T-helper 1 cell treated with Interleukin-12 subunit alpha and Interleukin-12 subunit beta and Interleukin-4 antibody, amounts not matched to agents 30 μg/mL and 1 μg/mL, for 36 hours (primary cell): ENCODE measurements around the gene ZNF574.
A peak's percentile ranks its signal among the peaks of the same experiment; 100 is the strongest.

Experiments
- H3K27ac Mint-ChIP-seq: one replicate; pipeline ENCODE4 v1.8.0; 2021; ENCODE audit warnings: mild to moderate bottlenecking, mixed read lengths
- H3K27me3 Mint-ChIP-seq: one replicate; pipeline ENCODE4 v1.8.0; 2021; ENCODE audit warnings: low read depth, mixed read lengths
- H3K36me3 Mint-ChIP-seq: one replicate; pipeline ENCODE4 v1.8.0; 2021; ENCODE audit warnings: low read depth, mixed read lengths
- H3K4me1 Mint-ChIP-seq: one replicate; pipeline ENCODE4 v1.8.0; 2021; ENCODE audit warnings: low read depth, mixed read lengths
- H3K4me3 Mint-ChIP-seq: one replicate; pipeline ENCODE4 v1.8.0; 2021; ENCODE audit warnings: mild to moderate bottlenecking, moderate library complexity, mixed read lengths
- H3K9me3 Mint-ChIP-seq: one replicate; pipeline ENCODE4 v1.8.0; 2021; ENCODE audit warnings: mixed read lengths

Gene ZNF574

DNA sequence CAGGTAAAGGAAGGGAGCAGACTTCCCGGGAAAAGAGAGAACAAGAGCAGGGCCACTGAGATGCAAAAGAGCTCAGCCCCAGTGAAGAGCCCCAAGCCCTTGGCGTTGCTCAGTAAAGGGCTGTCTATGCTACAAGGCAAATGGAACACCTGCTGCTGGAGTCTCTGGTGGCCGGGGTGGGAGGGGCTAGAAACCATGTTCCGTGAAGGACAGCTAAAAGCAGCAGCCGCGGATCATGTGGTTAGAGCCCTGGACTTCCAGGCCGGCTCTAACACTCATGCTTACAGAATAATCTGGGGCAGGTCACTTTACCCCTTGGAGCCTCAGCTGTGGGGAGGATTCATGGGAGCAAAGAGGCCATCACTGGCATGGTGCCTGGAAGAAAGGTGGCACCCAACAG is 38.4 kb downstream of the ZNF574 start:
- H3K36me3 Mint-ChIP-seq: peaks cover 31% of the 10 kb centered on the region
- H3K4me1 Mint-ChIP-seq: peaks cover 20% of the 10 kb centered on the region

DNA sequence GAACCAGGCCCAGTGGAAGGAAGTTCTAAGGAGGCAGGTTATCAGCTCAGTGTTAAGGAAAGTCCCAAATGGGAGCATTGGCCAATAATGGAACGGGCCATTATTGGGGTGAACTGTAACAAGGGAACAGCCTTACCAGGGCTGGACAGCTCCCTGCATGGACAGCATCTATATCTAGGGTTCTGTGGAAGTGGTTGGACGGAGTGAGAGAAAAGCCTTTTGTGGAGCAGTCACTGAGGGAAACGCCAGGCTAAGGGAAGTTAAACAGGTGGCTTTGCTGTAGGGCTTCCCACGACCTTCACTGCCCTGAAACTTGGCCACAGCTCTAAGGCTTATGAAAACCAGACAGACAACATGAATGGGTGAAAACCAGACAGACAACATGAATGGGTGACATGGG is 39.3 kb downstream of the ZNF574 start:
- Mint-ChIP-seq H3K9me3 (no peaks in the 10 kb centered on the region), H3K4me1 (peaks cover 20% of the 10 kb centered on the region), H3K36me3 (peaks cover 31% of the 10 kb centered on the region), H3K27me3 (no peaks in the 10 kb centered on the region), H3K27ac (peak overlapping the region; percentile 65), H3K4me3 (no peak overlapping the region)

More for the DNA sequence above, 38.4 kb downstream of the ZNF574 start:
- H3K27ac Mint-ChIP-seq: no peak overlapping the region
- no peaks in the 10 kb centered on the region for H3K9me3 Mint-ChIP-seq
- no peak overlapping the region for H3K4me3 Mint-ChIP-seq
- no peaks in the 10 kb centered on the region for H3K27me3 Mint-ChIP-seq

DNA sequence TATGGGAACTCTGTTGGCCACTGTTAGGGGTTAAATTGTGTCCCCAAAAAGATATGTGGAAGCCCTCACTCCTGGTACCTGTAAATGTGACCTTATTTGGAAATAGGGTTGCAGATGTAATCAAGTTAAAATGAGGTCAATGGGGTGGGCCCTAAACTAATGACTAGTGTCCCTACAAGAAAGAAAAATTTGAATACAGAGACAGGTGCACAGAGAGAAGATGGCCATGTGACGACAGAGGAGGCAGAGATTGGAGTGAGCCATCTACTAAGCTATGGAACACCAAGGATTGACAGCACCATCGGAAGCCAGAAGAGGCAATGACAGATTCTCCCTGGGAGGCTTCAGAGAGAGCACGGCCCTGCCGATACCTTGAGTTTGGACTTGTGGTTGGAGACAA is 39.7 kb downstream of the ZNF574 start:
- Mint-ChIP-seq H3K27ac (no peak overlapping the region), H3K9me3 (no peaks in the 10 kb centered on the region), H3K4me3 (no peak overlapping the region), H3K4me1 (peaks cover 22% of the 10 kb centered on the region), H3K36me3 (peaks cover 31% of the 10 kb centered on the region), H3K27me3 (no peaks in the 10 kb centered on the region)

DNA sequence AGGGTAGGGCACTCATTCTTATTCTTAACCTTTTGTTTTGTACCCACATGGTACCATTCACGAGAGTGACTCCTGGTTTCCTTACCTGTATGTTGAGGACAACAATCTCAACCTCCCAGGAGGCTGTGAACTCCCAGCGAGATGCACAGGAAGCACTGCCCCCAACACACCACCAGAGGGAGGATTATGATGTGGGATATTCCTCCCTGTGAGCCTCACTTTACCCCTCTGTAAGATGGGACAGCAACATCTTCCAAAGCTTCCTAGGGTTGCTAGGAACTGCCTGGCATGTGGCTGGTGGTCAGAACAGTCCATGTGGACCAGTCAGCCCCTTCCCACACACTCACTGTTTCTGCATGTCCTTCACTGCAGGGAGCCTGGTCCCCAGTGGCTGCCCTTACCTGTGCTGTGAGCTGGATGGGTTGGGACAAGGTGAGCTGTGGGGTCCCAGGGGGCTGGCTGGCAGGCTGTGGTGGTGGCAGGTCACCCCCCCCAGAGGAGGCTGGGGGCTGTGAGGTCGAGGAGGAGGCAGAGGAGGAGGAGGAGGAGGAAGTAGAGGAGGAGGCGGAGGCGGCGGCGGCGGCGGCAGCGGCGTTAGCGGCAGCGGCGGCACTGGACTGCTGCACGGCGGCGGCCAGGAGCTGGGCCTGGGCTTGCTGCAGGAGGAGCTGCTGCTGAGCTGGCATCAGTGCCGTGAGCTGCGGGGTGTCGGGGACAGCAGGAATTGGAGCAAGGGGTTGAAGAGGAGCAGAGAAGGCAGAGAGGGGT is 40.5 kb downstream of the ZNF574 start:
- H3K27me3 Mint-ChIP-seq: no peaks in the 10 kb centered on the region
- peaks cover 26% of the 10 kb centered on the region for H3K4me1 Mint-ChIP-seq
- H3K36me3 Mint-ChIP-seq: peaks cover 26% of the 10 kb centered on the region
- no peak overlapping the region for H3K4me3 Mint-ChIP-seq
- H3K27ac Mint-ChIP-seq: no peak overlapping the region
- no peaks in the 10 kb centered on the region for H3K9me3 Mint-ChIP-seq

DNA sequence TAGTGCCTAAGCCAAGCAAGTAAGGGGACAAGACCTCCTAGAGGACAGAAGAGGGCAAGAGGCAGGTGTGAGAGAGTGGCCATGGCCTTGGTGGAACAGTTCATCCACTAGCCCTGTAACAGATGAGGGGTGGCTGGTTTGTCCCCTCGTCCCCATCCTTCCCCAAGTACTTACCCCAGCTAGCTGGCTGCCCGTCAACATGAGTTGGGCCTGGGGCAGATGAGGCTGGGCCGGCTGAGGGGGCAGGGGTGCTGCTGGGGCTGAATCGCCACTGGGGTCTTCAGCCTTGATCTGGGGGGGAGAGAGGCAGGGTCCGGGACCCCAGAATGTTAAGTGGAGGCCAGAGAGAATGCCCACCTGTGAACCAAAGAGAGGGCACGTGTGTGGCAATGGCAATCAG is 41.1 kb downstream of the ZNF574 start:
- peaks cover 25% of the 10 kb centered on the region for H3K36me3 Mint-ChIP-seq
- no peak overlapping the region for H3K27ac Mint-ChIP-seq
- H3K4me3 Mint-ChIP-seq: no peak overlapping the region
- H3K9me3 Mint-ChIP-seq: no peaks in the 10 kb centered on the region
- no peaks in the 10 kb centered on the region for H3K27me3 Mint-ChIP-seq
- H3K4me1 Mint-ChIP-seq: peaks cover 31% of the 10 kb centered on the region

DNA sequence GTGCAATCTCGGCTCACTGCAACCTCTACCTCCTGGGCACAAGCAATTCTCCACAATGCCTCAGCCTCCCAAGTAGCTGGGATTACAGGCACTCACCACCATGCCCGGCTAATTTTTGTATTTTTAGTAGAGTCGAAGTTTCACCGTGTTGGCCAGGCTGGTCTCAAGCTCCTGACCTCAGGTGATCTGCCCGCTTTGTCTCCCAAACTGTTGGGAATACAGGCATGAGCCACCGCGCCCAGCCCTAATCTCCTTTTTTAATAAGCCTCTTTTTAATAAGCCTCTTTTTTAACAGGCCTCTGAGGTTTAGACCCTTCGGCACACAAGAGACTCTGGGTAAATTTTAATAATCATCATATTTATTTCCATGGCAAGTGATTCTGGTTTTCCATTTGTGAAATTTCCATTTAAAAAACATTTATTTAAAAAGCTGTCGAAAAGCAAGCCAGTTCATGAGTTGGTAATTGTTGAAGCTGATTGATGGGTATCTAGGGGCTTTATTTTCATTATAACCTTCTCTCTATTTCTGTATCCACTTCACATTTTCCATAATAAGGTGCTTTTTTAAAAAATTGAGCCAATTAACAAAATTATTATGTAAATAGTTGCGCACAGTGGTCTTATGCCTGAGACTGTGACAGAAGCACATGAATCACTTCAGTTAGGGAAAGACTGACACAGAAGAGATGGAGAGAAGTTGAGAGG is 44.5 kb downstream of the ZNF574 start:
- Mint-ChIP-seq H3K27me3 (no peaks in the 10 kb centered on the region), H3K36me3 (peaks cover 24% of the 10 kb centered on the region), H3K4me3 (peak overlapping the region; percentile 3), H3K27ac (peak overlapping the region; percentile 49), H3K9me3 (no peaks in the 10 kb centered on the region), H3K4me1 (peaks cover 40% of the 10 kb centered on the region)

DNA sequence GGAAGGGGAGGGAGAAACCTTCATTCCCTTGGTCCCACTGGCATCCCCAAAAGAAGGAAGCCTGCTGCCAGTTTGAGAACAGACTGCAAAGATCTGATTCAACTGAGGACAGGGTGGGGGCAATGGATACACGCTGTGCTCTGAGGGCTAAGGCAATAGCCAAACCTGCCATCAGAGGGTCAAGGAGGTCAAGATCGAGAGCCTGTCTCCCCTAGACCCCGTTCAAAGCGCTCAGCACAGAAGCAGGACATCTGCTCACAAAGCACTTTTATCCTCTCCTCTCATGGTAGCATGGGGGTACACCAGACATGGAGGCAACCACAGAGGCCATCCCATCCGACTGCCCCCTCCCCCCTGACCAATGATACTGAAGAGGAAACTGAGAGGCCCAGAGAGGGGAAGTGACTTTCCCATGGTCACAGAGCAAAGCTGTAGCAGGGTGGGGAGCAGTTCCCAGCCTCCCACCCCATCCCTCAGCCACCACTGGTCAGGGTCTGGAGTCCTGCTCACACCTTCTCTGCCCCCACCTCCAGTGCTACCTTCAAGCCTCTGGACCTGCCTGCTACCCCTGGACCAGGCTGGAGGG is 45.2 kb downstream of the ZNF574 start:
- H3K4me3 Mint-ChIP-seq: peak overlapping the region; percentile 82
- H3K9me3 Mint-ChIP-seq: no peaks in the 10 kb centered on the region
- peak overlapping the region; percentile 92 for H3K27ac Mint-ChIP-seq
- peaks cover 23% of the 10 kb centered on the region for H3K36me3 Mint-ChIP-seq
- H3K4me1 Mint-ChIP-seq: peaks cover 35% of the 10 kb centered on the region
- no peaks in the 10 kb centered on the region for H3K27me3 Mint-ChIP-seq

DNA sequence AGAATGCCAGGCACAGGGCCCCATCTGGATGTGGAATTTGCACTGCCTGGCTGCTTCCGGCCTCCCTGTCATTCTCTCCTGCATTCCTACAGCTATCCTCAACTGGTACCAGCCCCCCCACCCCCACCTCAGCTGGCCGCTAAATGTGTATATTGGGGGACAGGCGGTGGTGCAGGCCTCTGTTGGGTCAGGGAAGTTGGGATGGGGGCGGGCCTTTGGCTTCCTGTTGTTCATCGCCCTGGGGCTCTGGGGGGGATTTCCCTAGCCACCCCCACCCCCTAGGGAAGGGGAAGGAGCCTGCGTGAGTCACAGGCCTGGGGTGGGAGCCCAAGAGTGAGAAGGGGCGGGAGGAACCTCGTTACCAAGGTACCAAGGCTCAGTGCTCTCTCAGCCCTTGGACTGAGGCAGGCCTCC is 45.7 kb downstream of the ZNF574 start:
- Mint-ChIP-seq H3K4me3 (peak overlapping the region; percentile 82), H3K9me3 (no peaks in the 10 kb centered on the region), H3K4me1 (peaks cover 35% of the 10 kb centered on the region), H3K36me3 (peaks cover 20% of the 10 kb centered on the region), H3K27ac (peak overlapping the region; percentile 92), H3K27me3 (no peaks in the 10 kb centered on the region)

DNA sequence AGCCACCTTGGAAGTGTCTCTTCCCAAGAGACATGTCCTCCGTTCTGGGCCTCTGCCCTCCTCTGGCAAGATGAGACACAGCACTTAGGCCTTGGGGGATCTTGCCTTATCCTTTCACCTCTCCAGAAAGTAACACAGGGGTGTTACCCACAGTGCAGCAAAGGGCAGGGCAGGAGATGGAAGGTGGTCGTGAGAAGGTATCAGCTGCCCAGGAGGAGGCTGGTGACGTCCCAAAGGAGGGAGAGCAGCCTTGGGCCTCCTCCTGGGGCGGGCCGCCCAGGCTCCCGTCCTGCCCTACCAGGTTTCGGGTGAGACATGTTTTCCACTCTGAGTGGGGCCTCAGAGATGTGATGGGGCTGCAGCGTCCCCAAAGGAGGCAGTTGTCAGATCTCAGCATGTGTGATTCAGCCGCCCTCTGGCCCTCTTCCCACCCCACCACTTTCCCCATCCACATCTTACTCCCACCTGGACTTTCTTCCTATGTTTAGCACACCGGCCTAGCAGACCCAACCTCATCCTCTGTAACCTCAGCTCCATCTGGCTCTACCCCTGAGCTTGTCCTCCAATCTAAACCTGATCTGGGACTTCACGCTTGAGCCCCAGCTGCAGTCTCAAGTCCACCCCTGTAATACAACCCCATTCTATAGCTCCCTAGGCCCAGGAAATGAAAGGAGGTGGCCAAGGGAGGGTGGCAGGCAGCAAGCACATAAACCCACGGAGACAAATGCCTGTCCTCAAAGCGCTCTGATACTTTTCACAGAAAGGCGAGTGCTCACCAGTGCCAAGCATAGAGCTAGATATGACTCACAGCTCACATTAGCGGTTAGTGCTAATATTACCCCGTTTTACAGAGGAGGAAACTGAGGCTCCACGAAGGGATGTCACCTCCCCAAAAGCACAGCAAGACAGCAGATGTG is 47.0 kb downstream of the ZNF574 start:
- Mint-ChIP-seq H3K27ac (peak overlapping the region; percentile 92), H3K4me1 (peaks cover 37% of the 10 kb centered on the region), H3K9me3 (no peaks in the 10 kb centered on the region), H3K27me3 (no peaks in the 10 kb centered on the region), H3K36me3 (peaks cover 22% of the 10 kb centered on the region), H3K4me3 (peak overlapping the region; percentile 82)

DNA sequence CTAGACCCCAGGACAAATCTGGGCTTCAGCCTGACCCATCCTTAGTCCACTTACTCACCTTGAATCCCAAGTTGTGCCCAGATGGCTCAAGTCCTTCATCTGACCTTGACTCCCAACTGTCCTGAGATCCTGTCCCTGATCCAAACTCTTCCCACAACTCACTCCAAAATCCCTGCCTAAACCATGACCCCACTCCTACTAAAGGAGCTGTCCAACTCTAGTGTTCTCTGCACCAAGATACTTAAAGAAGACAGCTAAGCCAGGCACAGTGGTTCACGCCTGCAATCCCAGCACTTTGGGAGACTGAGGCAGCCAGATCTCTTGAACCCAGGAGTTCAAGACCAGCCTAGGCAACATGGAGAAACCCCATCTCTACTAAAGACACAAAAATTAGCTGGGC is 47.8 kb downstream of the ZNF574 start:
- peaks cover 20% of the 10 kb centered on the region for H3K36me3 Mint-ChIP-seq
- no peaks in the 10 kb centered on the region for H3K9me3 Mint-ChIP-seq
- H3K4me1 Mint-ChIP-seq: peaks cover 35% of the 10 kb centered on the region
- H3K27ac Mint-ChIP-seq: peak overlapping the region; percentile 92
- H3K4me3 Mint-ChIP-seq: peak overlapping the region; percentile 82
- no peaks in the 10 kb centered on the region for H3K27me3 Mint-ChIP-seq

DNA sequence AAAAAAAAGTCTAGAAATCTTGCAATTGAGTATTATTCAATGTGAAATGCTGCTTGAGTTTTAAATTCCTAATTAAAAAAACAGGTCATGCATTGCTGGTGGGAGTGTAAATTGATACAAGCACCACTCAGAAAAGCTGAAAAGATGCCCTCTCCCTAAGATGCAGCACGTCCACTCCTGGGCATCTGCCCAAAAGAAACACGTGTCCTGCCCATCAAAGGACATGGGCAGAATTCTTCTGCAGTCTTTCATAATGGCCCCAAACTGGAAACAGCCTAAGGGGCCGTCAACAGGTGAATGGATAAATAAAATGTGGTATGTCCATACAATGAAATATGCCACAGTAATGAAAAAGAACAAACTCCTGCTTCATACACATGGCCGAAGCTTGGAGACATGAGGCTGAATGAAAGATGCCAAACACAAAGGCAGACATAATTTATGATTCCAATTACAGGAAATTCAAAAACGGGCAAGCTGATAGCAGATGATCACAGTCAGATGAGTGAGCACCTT is 48.5 kb downstream of the ZNF574 start:
- H3K9me3 Mint-ChIP-seq: no peaks in the 10 kb centered on the region
- H3K4me1 Mint-ChIP-seq: peaks cover 33% of the 10 kb centered on the region
- no peak overlapping the region for H3K27ac Mint-ChIP-seq
- H3K36me3 Mint-ChIP-seq: peaks cover 18% of the 10 kb centered on the region
- no peaks in the 10 kb centered on the region for H3K27me3 Mint-ChIP-seq
- H3K4me3 Mint-ChIP-seq: no peak overlapping the region

DNA sequence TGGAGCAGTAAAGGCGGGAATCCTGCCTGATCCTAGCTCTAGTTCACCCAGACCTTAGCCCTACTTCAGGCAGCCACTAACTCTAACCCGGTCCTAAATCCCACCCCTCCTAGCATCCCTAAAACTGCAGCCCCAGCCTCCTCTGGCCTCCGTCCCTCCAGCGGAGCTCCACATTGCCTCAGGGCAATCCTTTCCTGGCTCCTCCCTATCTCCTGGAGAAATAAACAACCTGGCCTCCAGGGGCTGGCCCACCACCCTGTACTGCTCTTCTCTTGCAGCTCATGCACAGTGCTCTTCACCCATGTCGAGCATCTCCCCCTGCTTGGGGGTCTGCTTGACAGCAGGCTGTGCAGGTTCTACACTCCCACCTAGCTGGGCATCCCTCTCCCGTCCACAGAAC is 49.6 kb downstream of the ZNF574 start:
- no peak overlapping the region for H3K27ac Mint-ChIP-seq
- no peaks in the 10 kb centered on the region for H3K27me3 Mint-ChIP-seq
- H3K4me1 Mint-ChIP-seq: peaks cover 43% of the 10 kb centered on the region
- H3K9me3 Mint-ChIP-seq: no peaks in the 10 kb centered on the region
- peaks cover 18% of the 10 kb centered on the region for H3K36me3 Mint-ChIP-seq
- no peak overlapping the region for H3K4me3 Mint-ChIP-seq

DNA sequence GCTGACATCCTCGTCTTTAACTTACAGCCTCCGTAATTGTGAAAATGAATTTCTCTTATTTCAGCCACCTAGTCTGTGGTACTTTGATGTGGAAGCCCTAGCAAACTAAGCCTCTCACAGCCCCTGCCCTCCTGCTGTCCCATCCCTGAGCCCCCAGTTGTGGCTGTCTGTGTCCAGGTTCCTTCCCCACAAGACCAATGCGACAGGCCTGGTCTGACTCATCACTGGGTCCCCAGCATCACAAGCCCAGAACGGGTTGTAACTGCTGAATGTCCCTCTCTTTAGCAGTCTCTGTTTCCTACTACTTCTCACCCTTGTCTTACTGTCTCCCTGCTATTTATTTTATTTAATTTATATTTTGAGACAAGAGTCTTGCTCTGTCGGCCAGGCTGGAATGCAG is 50.6 kb downstream of the ZNF574 start:
- Mint-ChIP-seq H3K36me3 (peaks cover 20% of the 10 kb centered on the region), H3K27me3 (no peaks in the 10 kb centered on the region), H3K9me3 (no peaks in the 10 kb centered on the region), H3K4me3 (no peak overlapping the region), H3K4me1 (peaks cover 42% of the 10 kb centered on the region), H3K27ac (peak overlapping the region; percentile 50)
